HG02623 (cell line): Measurements from ENCODE around the gene ZMPSTE24.
"Not testable (repeated sequence)": the region's sequence is repeated elsewhere in the genome, so short reads cannot be mapped to it uniquely, and the experiment has no call there.

Source experiments
- ATAC-seq: cut with Tn5 transposase; IDR thresholded peaks from one replicate; pipeline ENCODE4 v1.9.1; 2021; ENCODE audit warnings: moderate library complexity; ENCODE audit not compliant: unreplicated experiment

Gene ZMPSTE24

DNA sequence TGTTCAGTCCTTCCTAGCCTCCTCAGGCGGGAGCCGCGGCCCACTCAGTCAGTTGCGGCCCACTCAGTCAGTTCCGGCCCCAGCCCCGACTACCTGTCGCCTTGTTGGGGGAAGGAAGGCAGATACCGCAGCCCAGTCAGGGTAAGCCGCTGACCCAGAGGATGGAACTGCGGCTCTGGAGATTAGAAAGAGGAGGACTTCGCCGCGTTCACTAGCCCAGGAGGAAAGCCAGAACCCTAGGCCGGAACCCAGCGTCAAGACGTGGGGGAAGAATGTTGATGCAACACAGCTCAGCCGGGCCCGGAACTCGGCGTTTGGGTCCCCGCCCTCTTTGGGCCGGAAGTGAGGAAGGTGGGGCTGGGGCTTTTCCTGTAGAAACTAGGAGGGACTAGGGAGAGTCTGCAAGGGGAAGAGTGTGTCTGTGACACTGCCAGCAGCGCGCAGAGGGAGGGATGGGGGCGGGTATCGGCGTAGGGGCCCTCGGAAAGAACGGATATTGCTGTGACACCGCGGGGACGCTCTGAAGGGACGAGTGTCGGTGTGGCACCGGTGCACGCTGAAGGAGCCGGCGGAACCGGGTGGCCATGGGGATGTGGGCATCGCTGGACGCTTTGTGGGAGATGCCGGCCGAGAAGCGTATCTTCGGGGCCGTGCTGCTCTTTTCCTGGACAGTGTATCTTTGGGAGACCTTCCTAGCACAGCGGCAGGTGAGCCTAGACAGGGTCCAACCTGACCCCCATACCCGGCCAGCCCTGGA lies at the start of gene ZMPSTE24:
Gene ZMPSTE24, plus strand, starts transcription at position 549 of the 757 bp plus-strand sequence. Its CDS starts 36 bp downstream, at position 585.
- peak; percentile 87 for ATAC-seq

DNA sequence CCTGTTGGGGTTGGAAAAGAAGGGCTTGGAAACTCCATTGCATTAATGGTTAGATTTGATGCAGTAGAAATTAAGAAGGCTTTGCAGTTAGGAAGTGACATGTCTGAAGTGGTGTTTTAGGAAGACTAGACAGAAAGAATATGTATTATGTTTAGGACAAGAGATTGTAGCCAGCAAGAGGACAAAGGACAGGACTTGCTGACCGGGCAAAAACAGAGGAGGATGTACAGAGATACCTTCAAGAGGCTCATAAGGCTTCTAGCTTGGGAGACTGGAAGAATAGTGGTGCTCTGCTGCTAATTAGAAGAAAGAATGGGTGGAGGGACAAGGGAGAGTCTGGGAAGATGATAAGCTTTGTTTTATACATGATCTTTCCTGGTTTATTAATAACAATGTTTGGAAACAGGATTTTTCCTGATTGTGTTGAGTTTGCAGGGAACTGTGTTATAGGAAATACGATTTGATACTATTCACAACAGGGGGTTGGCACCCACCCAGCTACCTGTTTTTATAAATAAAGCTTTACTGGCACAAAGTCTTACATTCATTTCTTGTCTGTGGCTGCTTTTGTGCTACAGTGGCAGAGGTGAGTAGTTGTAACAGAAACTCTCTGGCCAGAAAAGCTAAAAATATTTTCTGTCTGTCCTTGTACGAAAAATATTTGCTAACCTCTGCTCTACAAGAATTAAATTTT lies 47.4 kb upstream of the ZMPSTE24 start:
- ATAC-seq, result no peak

DNA sequence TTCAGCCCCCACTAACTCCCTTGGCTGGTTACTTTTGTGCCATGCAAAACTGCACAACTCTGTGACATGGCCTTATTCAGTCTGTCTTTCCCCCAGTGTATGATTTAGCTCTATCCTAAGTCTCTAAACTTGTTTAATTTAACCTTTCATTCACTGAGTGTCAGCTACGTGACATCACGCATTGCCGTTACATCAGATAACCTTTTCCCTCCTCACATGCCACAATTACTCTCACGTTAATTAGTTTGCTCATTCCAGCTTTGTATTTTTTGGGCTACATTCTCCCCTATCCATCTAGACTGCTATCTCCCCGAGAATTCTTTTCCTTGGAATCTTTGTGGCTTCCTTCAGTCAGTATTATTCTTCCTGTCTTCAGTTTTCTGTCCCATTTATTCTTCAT lies 39.7 kb upstream of the ZMPSTE24 start:
- no peak for ATAC-seq

DNA sequence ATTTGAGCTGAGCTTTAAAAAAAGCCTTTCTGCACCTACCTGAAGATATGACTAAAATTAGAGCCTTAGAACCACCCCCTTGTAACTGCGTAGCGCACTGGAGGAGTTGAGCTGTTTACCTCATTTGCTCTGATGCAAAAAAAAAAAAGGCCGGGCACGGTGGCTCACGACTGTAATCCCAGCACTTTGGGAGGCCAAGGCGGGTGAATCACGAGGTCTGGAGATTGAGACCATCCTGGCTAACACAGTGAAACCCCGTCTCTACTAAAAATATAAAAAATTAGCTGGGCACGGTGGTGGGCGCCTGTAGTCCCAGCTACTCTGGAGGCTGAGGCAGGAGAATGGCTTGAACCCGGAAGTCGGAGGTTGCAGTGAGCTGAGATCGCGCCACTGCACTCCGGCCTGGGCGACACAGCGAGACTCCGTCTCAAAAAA lies 36.5 kb upstream of the ZMPSTE24 start:
- not testable (repeated sequence) for ATAC-seq

DNA sequence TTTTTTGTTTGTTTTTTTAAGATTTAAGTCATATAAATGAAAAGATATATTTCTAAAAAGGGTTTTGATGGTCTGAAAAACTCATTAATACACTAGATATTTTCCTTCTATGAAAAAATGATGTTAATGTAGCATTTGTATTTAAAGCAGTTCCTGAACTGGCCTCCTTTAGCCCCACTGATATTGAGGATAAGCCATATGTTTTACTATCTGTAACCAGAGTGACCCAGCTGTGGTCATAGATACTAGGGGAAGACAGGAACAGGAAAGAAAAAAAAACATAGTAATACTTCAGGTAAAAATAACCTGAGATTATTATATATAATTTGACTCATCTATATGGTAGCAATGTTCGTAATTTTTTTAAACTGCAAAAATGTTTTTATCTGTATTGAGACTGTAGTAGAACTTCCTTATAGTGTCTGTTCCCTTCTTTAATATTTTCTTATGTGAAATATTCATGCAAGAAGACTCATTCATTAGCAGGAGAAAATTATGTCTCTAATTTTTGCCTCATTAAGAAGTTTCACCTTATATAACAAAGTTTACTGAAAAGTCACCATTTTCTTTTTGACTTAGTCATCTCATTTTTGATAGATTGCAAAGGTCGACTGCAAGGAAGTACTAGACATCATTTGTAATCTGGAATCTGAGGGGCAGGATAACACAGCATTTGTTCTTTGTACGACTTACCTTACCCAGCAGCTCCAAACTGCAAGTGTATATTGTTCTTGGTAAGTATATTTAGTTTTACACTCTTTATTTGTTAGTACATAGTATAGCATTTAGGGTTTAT lies 35.9 kb upstream of the ZMPSTE24 start:
- ATAC-seq, result no peak

DNA sequence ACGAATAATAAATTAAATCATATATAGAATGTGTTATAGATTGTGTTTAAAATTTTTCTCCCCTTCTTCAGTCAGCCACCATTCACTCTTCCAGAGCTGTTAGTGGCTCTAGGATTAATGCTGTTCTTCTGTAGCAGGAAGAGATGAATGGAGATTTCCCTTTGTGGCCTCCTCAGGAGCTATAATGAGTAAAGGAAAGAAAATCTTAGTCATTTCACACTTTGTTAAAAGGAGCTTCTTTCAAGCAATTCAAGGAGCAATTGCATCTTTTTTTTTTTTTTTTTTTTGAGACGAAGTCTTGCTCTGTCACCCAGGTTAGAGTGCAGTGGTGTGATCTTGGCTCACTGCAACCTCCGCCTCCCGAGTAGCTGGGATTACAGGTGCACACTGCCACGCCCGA lies 34.0 kb upstream of the ZMPSTE24 start:
- ATAC-seq, result no peak

DNA sequence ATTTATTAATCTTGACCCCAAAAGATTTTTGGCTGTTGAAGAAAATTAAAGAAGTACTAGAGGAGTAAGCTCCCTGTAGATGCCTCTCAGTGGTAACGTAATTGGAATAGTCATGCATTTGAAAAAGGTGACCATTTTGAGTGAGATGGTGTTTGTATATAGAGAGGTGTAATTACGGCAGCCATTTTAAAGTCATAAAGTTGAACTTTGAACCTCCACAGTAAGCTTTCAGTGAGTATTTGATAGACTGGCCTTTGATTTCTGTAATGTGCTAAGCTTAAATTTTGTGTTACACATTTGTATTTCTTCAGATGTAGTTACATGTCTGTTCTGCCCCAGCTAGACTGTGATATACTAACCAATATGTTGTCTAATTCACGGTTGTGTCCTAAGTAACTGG lies 31.8 kb upstream of the ZMPSTE24 start:
- no peak for ATAC-seq

DNA sequence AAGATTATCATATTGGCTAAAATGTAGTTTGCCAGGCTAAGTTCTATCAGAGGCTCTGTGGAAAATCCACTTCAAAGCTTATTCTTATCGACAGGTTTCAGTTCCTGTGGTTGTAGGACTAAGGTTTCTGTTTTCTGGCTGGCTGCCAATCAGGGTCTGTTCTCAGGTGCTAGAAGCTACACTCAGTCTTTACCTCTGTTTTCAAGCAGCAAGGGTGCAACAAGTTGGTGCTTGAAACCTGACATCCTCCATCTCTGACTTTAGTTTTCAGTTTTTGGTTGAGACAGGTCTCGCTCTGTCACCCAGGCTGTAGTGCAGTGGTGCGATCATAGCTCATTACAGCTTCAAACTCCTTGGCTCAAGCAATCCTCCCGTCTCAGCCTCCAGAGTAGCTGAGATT lies 25.6 kb upstream of the ZMPSTE24 start:
- ATAC-seq, result peak; percentile 78

DNA sequence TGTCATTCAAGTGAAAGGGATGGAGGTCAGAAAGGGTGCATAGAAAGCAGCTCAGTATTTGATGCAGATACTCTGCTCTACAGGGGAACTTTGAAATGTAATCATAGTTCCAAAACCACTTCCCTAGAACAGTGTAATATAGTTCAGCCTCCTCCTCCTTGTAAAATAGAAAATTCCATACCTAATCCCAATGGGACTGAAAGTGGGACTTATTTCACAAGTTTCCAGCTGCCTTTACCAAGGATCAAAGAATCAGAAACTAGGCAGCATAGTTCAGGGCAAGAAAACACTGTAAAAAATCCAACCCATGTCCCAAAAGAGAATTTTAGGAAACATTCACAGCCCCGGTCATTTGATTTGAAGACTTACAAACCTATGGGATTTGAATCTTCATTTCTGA lies 18.4 kb upstream of the ZMPSTE24 start:
- ATAC-seq, result no peak

DNA sequence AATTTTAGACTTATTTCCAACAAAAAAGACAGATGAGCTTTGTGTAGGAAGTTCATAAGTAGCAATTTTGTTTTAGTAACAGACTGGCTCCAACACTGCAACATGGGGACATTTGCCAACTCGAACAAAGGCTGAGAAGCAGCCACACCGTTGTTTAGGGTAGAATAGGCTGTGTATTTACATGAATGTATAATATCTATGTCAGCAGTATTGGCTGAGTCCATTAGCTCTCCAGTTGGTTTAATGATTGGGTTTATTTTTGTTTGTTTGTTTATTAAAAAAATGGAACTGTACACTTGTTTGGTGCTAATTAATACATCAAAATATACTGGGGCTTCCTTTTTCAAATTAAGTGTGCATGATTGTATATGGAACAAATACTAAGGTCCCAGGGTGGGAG lies 17.6 kb upstream of the ZMPSTE24 start:
- no peak for ATAC-seq

DNA sequence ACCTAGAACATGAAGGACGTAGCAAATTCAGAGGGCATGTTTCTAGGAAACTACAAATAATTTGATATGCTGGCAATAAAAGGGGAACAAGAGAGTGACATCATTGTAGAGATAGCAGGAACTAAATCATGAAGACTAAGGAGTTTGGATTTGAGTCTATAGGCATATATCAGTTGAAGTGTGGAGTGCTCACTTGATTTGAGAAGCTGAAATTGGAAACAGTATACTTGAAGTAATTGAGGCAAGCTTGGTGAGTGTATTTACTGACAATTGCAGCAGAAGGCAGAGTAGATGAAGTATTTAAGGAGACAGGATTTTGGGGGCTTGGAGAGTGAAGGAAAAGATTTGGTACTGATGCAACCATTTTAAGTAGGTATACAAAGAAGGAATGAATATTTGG lies 16.7 kb upstream of the ZMPSTE24 start:
- no peak for ATAC-seq

DNA sequence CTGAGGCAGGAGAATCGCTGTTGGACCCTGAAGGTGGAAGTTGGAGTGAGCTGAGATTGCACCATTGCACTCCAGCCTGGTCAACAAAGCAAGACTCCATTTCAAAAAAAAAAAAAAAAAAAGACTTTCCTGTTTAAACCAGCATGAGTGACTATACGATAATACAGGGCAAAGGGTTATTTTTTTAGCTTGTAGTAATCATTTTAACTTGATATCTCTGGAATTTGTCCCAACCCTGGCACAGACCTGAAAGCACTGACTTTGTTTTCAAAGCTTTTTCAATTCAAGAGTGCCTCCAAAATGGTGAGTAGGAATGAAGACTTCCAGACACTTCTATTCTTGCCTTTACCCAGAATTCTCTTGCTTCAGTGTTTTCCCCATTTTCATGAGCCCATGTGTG lies 14.7 kb upstream of the ZMPSTE24 start:
- ATAC-seq, result no peak

DNA sequence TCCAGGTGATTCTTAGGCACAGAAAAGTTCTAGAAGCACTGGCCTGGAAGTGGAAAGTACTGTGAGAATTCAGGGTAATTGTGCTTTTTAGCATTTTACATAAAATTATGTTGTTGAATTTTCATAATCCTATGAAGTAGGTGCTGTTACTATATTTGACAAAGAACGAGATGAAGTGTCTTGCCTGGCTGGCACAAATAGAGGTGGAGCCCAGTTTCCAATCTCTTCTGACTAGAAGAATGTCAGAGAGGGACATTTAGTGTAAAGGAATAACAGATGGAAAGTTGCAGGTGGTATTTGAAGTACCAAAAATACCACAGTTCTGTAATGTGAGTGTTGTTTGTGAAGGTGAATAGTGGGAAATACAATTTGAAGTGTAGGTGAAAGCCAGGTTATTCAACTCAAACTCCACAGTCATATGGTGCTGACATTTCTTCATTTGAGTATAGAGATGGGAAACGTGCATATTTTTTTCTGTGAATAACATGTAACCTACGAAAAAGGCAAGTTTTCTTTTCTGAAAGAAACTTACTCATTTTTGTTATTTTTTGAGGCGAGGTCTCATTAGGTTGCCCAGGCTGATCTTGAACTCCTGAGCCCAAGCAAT lies 13.8 kb upstream of the ZMPSTE24 start:
- no peak for ATAC-seq

DNA sequence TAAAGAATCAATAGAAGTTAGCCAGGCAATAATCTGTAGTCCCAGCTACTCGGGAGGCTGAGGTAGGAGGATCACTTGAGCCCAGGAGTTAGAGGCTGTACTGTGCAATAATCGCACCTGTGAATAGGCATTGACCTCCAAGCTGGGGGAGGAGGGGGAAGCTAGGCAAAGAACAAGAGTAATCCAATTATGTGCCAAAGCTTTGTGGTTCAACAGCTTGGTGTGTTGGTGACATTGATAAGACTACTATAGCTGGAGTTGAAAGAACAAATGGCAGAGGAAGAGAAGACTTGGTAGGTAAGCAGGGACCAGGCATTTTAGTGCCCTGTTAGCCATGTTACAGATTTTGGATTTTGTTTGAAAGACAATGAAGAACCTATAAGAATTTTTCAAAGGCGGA lies 12.3 kb upstream of the ZMPSTE24 start:
- ATAC-seq, result no peak

DNA sequence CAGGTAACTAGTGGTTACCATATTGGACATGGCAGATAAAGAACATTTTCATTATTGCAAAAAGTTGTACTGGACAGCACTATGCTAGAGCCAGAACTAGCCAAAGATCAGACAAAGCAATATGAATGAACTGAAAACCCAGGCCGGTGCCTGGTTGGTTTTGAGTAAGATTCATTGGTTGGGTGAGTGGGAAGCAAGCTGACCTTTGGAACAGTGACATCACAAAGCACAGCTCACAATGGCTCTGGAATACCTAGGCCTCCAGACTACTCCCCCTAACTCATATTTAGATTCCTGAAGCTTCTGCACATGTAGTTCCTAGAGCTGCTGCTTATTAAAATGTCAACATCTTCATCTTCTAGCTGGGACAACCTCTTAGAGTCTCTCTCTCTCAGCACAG lies 10.4 kb upstream of the ZMPSTE24 start, which contains the start of gene TMCO2:
Gene TMCO2, plus strand, starts transcription at position 283 of the 400 bp plus-strand sequence. Its CDS starts 57 bp downstream, at position 340.
- ATAC-seq, result no peak

DNA sequence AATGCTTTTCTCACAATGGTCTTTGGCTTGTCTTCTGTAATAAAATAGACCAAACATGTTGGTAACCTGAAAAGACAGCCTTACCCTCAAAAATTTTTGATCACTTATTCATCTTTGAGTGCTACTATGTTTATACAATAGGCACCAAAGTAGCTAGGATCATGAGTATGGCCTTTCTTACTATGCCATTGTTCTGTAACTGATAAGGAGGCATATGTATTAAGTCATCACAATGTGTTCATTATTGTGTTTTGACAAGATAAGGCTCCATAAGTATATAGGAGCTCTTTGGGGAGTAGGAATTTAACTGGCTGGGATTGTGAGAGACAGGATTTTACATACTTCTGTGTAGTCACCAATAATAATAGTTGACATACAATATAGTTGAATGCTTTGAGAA lies 9.6 kb upstream of the ZMPSTE24 start:
- no peak for ATAC-seq

DNA sequence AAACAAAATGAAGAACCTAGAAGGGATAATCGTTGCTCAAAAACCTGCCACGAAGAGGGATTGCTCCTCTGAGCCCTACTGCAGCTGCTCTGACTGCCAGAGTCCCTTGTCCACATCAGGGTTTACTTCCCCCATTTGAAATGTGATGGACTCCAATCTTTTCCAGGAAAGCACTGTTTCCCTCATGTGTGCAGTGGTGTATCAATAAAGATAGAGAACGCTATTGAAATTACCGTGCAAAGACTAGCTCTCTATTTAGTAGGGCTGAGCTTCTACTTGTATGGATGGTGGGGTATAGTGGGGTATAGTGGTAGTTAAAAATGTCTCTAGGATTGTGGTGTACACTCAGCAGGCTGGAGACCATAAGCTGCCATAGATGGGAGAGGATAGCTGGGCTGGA lies 6.6 kb upstream of the ZMPSTE24 start:
- ATAC-seq, result no peak

DNA sequence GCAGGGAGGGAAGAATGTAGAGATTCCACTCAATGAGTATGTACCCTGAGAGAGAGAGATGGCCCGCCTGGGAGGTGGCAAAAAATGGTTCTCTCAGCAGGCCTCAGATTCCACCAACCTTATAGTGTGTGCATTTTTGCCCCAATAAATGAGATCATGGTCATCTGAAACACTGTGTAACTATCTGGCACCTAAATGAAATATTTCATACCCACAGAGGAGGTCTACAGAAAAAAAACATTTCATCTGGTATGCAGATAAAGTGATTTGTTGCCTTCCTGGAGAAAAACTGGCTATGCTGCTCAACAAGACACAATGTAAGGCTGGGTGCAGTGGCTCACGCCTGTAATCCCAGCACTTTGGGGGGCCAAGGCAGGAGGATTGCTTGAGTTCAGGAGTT lies 5.4 kb upstream of the ZMPSTE24 start:
- ATAC-seq, result no peak

DNA sequence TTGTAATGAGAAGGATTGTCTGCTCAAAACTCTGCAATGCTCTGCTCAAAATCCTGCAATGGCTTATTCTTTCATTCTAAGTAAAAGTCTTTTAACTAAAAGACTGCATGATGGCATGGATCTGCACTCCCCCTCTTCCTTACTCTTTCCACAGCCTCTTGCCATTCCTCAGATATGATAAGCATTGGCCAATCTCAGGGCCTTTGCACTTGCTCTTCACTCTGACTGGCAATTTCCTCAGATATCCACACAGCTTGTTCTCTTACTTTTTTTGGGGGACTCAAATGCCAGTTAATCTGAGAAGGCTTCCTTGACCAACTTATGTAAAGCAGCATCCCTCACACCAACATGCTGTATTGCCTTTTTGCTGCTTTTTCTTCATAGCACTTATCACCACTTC lies 2.8 kb upstream of the ZMPSTE24 start:
- ATAC-seq, result no peak

DNA sequence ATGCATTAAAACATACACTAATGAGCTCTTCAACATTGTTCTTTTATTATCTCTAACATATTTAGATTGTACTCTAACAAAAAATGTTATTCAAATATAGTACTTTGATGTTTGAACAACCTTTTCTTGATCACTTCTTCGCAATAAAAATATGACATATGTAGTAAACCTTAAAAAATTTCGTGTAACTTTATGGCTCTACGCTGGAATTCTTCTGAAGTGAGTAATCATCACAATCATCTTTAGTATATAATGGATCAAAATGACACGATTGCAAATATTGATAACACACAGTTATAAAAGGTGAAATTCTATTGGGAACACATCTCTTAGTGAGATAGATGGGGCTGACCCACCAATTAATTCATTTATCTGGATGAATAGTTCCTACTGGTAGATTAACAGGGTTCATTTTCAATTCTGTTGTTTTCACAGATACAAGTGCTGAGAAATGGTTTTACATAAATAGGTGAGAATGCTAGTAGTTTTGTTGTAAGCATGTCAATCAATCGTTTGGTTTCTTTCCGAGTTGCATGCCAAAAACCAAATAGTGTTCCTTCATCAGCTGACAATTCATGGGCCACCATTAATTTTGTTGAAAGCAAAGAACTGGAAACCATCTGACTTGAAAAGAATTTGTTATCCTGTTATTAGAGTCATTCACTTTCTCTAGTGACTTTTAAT lies 1.5 kb upstream of the ZMPSTE24 start:
- ATAC-seq, result no peak

DNA sequence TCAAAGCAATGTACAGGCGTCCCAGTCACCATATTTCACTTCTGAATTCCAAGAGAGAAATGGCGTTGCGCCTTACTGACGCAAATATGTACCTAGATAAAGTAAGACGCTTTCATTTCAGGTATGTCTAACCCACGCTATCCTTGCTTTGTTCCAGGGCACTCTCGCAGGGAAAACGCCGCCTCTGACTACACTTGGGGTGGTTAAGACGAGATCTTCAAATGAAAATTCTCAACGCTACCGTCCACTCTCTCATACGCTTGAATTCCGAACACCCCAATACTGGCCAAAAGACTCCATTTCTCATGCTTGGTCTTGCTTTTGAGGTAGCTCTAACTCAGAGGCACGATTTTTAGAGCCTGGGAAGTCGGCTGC lies 736 bp upstream of the ZMPSTE24 start:
- no peak for ATAC-seq
